PC-3 (cell line): Measurements from ENCODE around the gene OBP2A. TPM values are rescaled to one million over a fixed set of nuclear protein-coding genes. Genes with fewer than 3 reads are reported as not detected.

ENCODE experiments used
- ATAC-seq: fragments of 200-7000 bp; cut with Tn5 transposase; 2 replicates; pipeline ENCODE4 v1.9.1; 2020; ENCODE audit warnings: mild to moderate bottlenecking, moderate library complexity
- BruUV-seq: library from RNA; stranded (reverse); fragments of 400-500 nt; replicated peaks from 2 replicates; lab custom pipeline; 2021; lab: Mats Ljungman, UMichigan
- CTCF ChIA-PET: fragments of 300-600 bp; sonication (Branson Sonifier 250); formaldehyde crosslinking; loops from one replicate; lab custom pipeline; 2022; ENCODE audit warnings: antibody characterized with exemption; lab: Charles Lee
- POLR2A ChIA-PET: fragments of 300-600 bp; sonication (Branson Sonifier 250); formaldehyde crosslinking; loops from one replicate; lab custom pipeline; 2022; ENCODE audit warnings: antibody characterized with exemption; ENCODE audit not compliant: unreplicated experiment; lab: Charles Lee
- DNase-seq: peaks from one replicate; pipeline ENCODE4 v3.0.0-alpha.2; 2015
- H2AFZ ChIP-seq: fragments of 300-600 bp; sonication (generic); 2 replicates; pipeline ENCODE4 v1.6.0; 2016; ENCODE audit warnings: antibody characterized with exemption, low read length
- H3F3A ChIP-seq: fragments of 300-600 bp; sonication (generic); one replicate; pipeline ENCODE4 v1.6.0; 2017; ENCODE audit warnings: antibody characterized with exemption, low read length, control low read depth, mild to moderate bottlenecking; ENCODE audit not compliant: unreplicated experiment
- H3K27ac ChIP-seq: fragments of 300-600 bp; sonication (generic); 2 replicates; pipeline ENCODE4 v1.5.1; 2016; ENCODE audit warnings: mild to moderate bottlenecking, low read length
- H3K27me3 ChIP-seq: fragments of 300-600 bp; sonication (generic); 2 replicates; pipeline ENCODE4 v1.6.1; 2016; ENCODE audit warnings: low read length, mixed read lengths
- H3K36me3 ChIP-seq: fragments of 300-600 bp; sonication (generic); 2 replicates; pipeline ENCODE4 v1.6.1; 2016; ENCODE audit warnings: low read depth, mixed run types, low read length, mixed read lengths
- H3K4me1 ChIP-seq: fragments of 300-600 bp; sonication (generic); 2 replicates; pipeline ENCODE4 v1.5.1; 2016; ENCODE audit warnings: low read length; ENCODE audit not compliant: insufficient read depth
- H3K4me2 ChIP-seq: fragments of 300-600 bp; sonication (generic); 2 replicates; pipeline ENCODE4 v1.6.0; 2016; ENCODE audit warnings: low read length
- H3K4me3 ChIP-seq: fragments of 300-600 bp; sonication (generic); 2 replicates; pipeline ENCODE4 v1.5.1; 2016; ENCODE audit warnings: mild to moderate bottlenecking, low read length, mixed read lengths
- H3K79me2 ChIP-seq: fragments of 300-600 bp; sonication (generic); 2 replicates; pipeline ENCODE4 v1.6.1; 2017; ENCODE audit warnings: low read length, mixed read lengths
- H3K9ac ChIP-seq: fragments of 300-600 bp; sonication (generic); 2 replicates; pipeline ENCODE4 v1.6.0; 2016; ENCODE audit warnings: mild to moderate bottlenecking, low read length
- H3K9me2 ChIP-seq: fragments of 300-600 bp; sonication (generic); replicated peaks from 2 replicates; pipeline ENCODE4 v1.6.1; 2016; ENCODE audit warnings: mixed run types, low read length, mixed read lengths
- H3K9me3 ChIP-seq: fragments of 300-600 bp; sonication (generic); 2 replicates; pipeline ENCODE4 v1.6.1; 2016; ENCODE audit warnings: low read length, mixed read lengths
- H4K20me1 ChIP-seq: fragments of 300-600 bp; sonication (generic); 2 replicates; pipeline ENCODE4 v1.6.1; 2016; ENCODE audit warnings: low read length, mixed read lengths
- CTCF ChIP-seq: fragments of 300-600 bp; sonication (generic); conservative IDR thresholded peaks from 2 replicates; pipeline ENCODE4 v1.5.1; 2017; ENCODE audit warnings: antibody characterized with exemption, low read depth, mild to moderate bottlenecking, low read length
- EZH2 ChIP-seq: fragments of 300-600 bp; sonication (generic); IDR thresholded peaks from one replicate; pipeline ENCODE4 v1.6.1; 2017; ENCODE audit warnings: antibody characterized with exemption, mild to moderate bottlenecking, low read length; ENCODE audit not compliant: unreplicated experiment
- EZH2phosphoT487 ChIP-seq: fragments of 300-600 bp; sonication (generic); IDR thresholded peaks from 2 replicates; pipeline ENCODE4 v1.6.1; 2018; ENCODE audit warnings: mild to moderate bottlenecking, antibody characterized with exemption, low read length, borderline replicate concordance
- intact Hi-C: fragments of 100-400 bp; cut with micrococcal nuclease; formaldehyde crosslinking; loops from 2 replicates; pipeline ENCODE4 v1.9.0; 2023
- total RNA-seq: library from RNA; depleted of rRNA; stranded (reverse); fragments of >200 nt; gene quantifications from 2 replicates; pipeline ENCODE4 v1.2.3, GENCODE V29; 2014

OBP2A gene
- total RNA-seq, 1 experiment from 2014 or later, result not detected

GRCh38 chr9:135552021-135552697 is 6.2 kb downstream of the OBP2A start:
- Histone ChIP-seq H3K4me2 (no peak overlapping the region), H3K9ac (no peak overlapping the region)
- POLR2A ChIA-PET, result no interaction called here

GRCh38 chr9:135552698-135553171 is 6.8 kb downstream of the OBP2A start:
- H3K9me2 ChIP-seq, result no peaks in the 10 kb centered on the region
- no peaks in the 10 kb centered on the region for H3K4me1 ChIP-seq
- ATAC-seq (no peak), DNase-seq (no peak)
- H3K9ac ChIP-seq, result no peak overlapping the region
- no peaks in the 10 kb centered on the region for H3K79me2 ChIP-seq
- no peaks in the 10 kb centered on the region for H3K36me3 ChIP-seq
- ChIA-PET POLR2A (no interaction called here), CTCF (no interaction called here)
- H3K27me3 ChIP-seq, result no peaks in the 10 kb centered on the region
- TF ChIP-seq EZH2, result no peak
- TF ChIP-seq EZH2phosphoT487, result no peak
- no peak for TF ChIP-seq CTCF
- BruUV-seq, result no TSS peak
- H3K4me3 ChIP-seq, result no peak overlapping the region
- no peaks in the 10 kb centered on the region for H4K20me1 ChIP-seq
- no peak overlapping the region for H3K27ac ChIP-seq
- intact Hi-C loops, result no loop called here
- H2AFZ ChIP-seq, result no peak overlapping the region
- H3K9me3 ChIP-seq, result no peaks in the 10 kb centered on the region
- no peak overlapping the region for H3K4me2 ChIP-seq
- no peaks in the 10 kb centered on the region for H3F3A ChIP-seq

More at GRCh38 chr9:135552021-135552697, 6.2 kb downstream of the OBP2A start:
- Histone ChIP-seq H3K4me1 (no peaks in the 10 kb centered on the region), H3F3A (no peaks in the 10 kb centered on the region), H3K79me2 (no peaks in the 10 kb centered on the region), H3K4me3 (no peak overlapping the region), H2AFZ (no peak overlapping the region), H3K27me3 (no peaks in the 10 kb centered on the region), H3K36me3 (no peaks in the 10 kb centered on the region), H3K9me2 (no peaks in the 10 kb centered on the region), H4K20me1 (no peaks in the 10 kb centered on the region), H3K27ac (no peak overlapping the region), H3K9me3 (no peaks in the 10 kb centered on the region)
- ATAC-seq, result no peak
- no peak for TF ChIP-seq EZH2phosphoT487
- no peak for TF ChIP-seq EZH2
- no peak for TF ChIP-seq CTCF
- no peak for DNase-seq
- intact Hi-C loops, result no loop called here
- no TSS peak for BruUV-seq
- CTCF ChIA-PET, result no interaction called here

GRCh38 chr9:135554718-135555117 is 8.8 kb downstream of the OBP2A start:
- DNase-seq, result no peak
- Histone ChIP-seq H3K4me3 (no peak overlapping the region), H3K4me2 (no peak overlapping the region), H3K27ac (peak overlapping the region; percentile 41; the same call in 1 of the 2 replicates), H3K9me3 (no peaks in the 10 kb centered on the region), H2AFZ (no peak overlapping the region), H3K9ac (no peak overlapping the region), H4K20me1 (no peaks in the 10 kb centered on the region), H3K79me2 (no peaks in the 10 kb centered on the region), H3K27me3 (no peaks in the 10 kb centered on the region), H3K4me1 (peaks cover 5% of the 10 kb centered on the region; the same call in 1 of the 2 replicates), H3F3A (no peaks in the 10 kb centered on the region), H3K9me2 (no peaks in the 10 kb centered on the region), H3K36me3 (no peaks in the 10 kb centered on the region)
- POLR2A ChIA-PET, result interaction anchor here (0.6 kb wide), 1 partner anchor 37 kb away, joined by 3 read pairs; no protein-coding TSS in a partner anchor
- peak; percentile 31 for ATAC-seq
- TF ChIP-seq EZH2 (no peak), EZH2phosphoT487 (no peak), CTCF (no peak)
- no TSS peak for BruUV-seq
- CTCF ChIA-PET, result no interaction called here
- intact Hi-C loops, result no loop called here
